ENCODE data around the gene FBRSL1.
A peak's percentile ranks its signal among the peaks of the same experiment; 100 is the strongest.

Gene FBRSL1

DNA sequence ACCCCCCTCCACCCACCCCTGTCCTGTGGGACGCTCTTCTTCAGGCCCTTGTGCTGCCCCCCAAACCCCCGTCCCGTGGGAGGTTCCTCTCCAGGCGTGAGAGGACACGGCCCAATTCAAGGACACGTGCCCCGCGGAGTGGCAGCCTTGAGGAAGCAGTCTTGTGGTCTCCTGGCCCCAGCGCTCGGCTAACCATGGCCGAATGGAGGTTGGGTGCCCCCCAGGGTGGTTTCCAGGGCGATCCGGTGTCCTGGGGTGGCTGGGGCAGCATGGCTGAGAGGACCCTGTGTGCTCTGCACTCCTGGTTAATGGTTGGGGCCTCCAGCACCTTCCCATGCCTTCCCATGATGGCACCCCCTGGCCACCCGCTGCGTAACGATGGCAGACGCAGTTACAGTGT lies 66.8 kb downstream of the FBRSL1 start:
- H3K27ac ChIP-seq (ENCODE audit: insufficient read depth, low read depth, low read length, poor library complexity, severe bottlenecking): no peak overlapping the region
- no peaks in the 10 kb centered on the region for H3K36me3 ChIP-seq (ENCODE audit: control insufficient read depth, insufficient read depth, low read length)
- no peaks in the 10 kb centered on the region for H3K4me1 ChIP-seq (ENCODE audit: control insufficient read depth, insufficient read depth, low read length)
- 93% methylated on average over 17 of the region's 17 CpGs for WGBS, 2 experiments
- H3K4me3 ChIP-seq (ENCODE audit: insufficient read depth, low read depth, low read length): no peak overlapping the region
- H3K9me3 ChIP-seq (ENCODE audit: control insufficient read depth, low read length): no peaks in the 10 kb centered on the region
- peaks cover 62% of the 10 kb centered on the region for H3K27me3 ChIP-seq (ENCODE audit: control insufficient read depth, insufficient read depth, low read length, poor library complexity, severe bottlenecking)

- Histone ChIP-seq H3K4me3 (ENCODE audit: insufficient read depth, low read depth, low read length) (no peak overlapping the region), H3K9me3 (ENCODE audit: control insufficient read depth, low read length) (no peaks in the 10 kb centered on the region), H3K36me3 (ENCODE audit: control insufficient read depth, insufficient read depth, low read length) (no peaks in the 10 kb centered on the region), H3K27ac (ENCODE audit: insufficient read depth, low read depth, low read length, poor library complexity, severe bottlenecking) (no peak overlapping the region), H3K27me3 (ENCODE audit: control insufficient read depth, insufficient read depth, low read length, poor library complexity, severe bottlenecking) (peaks cover 55% of the 10 kb centered on the region), H3K4me1 (ENCODE audit: control insufficient read depth, insufficient read depth, low read length) (no peaks in the 10 kb centered on the region)
- 91% methylated on average over 19 of the region's 19 CpGs for WGBS, 2 experiments
Observed at GRCh38 chr12:132557291-132558015, 67.5 kb downstream of the FBRSL1 start.

DNA sequence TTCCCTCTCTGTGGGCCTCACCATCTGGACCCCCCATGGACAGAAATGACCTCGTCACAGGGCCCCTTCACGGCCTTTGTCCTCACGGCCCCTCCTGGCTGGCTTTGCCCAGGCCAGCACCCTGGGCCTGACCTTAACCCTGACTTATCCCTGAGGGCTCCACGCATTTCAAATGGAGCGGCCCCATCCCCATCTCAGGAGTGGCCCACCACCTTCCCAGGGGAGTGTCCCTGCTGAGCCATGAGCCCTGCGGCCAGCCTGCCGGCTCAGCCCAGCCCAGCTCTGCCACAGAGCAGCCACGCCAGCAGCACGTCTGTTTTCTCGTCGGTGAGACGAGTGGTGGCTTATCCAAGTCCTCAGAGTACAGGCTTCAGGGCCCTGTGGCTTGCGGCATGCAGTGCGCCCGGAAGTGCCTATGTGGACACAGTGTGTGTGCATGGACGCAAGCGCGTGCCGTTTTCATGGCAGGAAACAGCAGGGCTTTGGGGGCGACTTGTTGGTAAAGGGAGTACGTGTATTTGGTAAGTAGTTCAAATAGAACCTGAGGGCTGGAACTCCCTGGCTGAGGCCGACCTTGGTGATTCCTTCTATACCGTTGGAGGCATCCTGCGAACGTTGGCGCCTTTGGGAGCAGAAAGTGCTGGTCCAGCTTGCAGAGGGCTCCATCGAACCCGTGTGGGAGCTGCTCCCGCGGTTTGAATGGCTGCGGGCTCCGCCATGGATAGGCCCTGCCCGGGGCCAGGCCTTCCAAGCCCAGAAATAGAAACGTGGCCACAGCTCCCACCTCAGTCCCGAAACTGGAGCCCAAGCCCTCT lies 68.3 kb downstream of the FBRSL1 start:
- H3K27me3 ChIP-seq (ENCODE audit: control insufficient read depth, insufficient read depth, low read length, poor library complexity, severe bottlenecking): peaks cover 53% of the 10 kb centered on the region
- no peaks in the 10 kb centered on the region for H3K4me1 ChIP-seq (ENCODE audit: control insufficient read depth, insufficient read depth, low read length)
- 82 to 84% methylated on average over 35 of the region's 35 CpGs for WGBS, 2 experiments
- no peak overlapping the region for H3K27ac ChIP-seq (ENCODE audit: insufficient read depth, low read depth, low read length, poor library complexity, severe bottlenecking)
- no peaks in the 10 kb centered on the region for H3K36me3 ChIP-seq (ENCODE audit: control insufficient read depth, insufficient read depth, low read length)
- no peak overlapping the region for H3K4me3 ChIP-seq (ENCODE audit: insufficient read depth, low read depth, low read length)
- no peaks in the 10 kb centered on the region for H3K9me3 ChIP-seq (ENCODE audit: control insufficient read depth, low read length)

DNA sequence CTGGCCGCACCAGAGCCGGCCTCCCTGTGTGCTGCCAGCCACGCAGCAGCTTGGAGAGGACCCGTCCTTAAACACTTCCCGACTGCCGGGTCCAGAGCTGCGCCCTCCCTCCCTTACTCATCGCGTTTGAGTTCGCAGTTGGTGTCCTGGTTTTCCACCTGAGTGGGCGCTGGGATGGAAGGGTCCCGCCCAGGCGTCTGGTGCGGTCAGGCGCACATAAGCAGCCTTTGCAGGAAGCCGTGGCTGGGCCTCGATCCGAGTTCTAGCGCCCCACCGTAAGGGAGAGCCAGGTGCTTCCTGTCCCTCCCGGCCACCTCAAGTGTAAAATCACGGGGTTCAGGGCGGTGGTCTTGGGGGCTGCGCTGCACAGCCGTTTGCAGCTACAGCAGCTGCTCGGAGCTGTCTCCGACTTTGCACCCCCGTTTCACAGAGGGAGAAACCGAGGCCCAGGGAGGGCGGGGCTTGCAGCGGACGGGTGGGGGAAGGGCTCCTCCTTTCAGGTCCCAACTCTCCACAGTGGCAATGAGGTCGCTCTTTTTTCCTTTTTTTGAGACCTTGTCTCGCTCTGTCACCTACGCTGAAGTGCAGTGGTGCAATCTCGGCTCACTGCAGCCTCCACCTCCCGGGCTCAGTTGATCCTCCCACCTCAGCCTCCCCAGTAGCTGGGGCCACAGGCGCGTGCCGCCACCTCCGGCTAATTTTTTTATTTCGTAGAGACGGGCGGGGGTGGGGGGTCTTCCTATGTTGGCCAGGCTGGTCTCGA lies 69.1 kb downstream of the FBRSL1 start:
- Histone ChIP-seq H3K27me3 (ENCODE audit: control insufficient read depth, insufficient read depth, low read length, poor library complexity, severe bottlenecking) (peaks cover 46% of the 10 kb centered on the region), H3K4me3 (ENCODE audit: insufficient read depth, low read depth, low read length) (peak overlapping the region; percentile 74)

DNA sequence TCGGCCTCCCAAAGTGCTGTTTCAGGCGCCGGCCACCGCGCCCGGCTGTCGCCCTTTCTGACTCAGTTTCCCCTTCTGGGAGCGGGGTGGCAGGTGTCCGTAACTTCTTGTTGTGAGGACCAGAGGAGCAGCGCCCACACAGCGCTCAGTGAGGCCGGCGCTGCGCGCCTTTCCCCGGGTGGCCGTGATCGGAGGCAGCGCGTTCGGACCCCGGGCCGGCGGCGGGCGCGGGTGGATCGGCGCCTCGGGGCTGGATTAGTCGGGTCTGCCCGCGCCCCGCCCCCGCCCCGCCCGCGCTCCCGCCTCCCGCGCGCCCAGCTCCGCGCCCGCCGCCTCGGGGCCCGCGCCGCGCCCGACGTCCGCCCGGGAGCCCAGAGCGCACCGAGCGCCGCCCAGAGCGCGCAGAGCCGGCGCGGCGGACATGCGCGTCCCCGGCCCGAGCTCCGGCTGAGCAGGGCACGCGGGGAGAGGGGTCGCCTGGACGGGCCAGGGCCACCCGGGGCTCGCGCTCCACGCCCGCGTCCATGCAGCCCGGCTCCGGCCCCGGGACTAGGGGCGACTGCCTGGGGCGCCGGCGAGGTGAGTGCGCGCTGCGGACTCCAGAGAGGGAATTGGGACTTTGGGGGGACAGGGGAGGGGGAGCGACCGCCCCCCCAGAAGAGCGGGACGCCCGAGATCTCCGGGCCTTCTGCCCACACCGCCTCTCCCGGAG lies 69.9 kb downstream of the FBRSL1 start:
- WGBS, 2 experiments: 2% methylated on average over 98 of the region's 98 CpGs
- no peak overlapping the region for H3K27ac ChIP-seq (ENCODE audit: insufficient read depth, low read depth, low read length, poor library complexity, severe bottlenecking)
- H3K4me3 ChIP-seq (ENCODE audit: insufficient read depth, low read depth, low read length): peak overlapping the region; percentile 74
- no peaks in the 10 kb centered on the region for H3K36me3 ChIP-seq (ENCODE audit: control insufficient read depth, insufficient read depth, low read length)
- H3K9me3 ChIP-seq (ENCODE audit: control insufficient read depth, low read length): no peaks in the 10 kb centered on the region
- no peaks in the 10 kb centered on the region for H3K4me1 ChIP-seq (ENCODE audit: control insufficient read depth, insufficient read depth, low read length)
- peaks cover 46% of the 10 kb centered on the region for H3K27me3 ChIP-seq (ENCODE audit: control insufficient read depth, insufficient read depth, low read length, poor library complexity, severe bottlenecking)

More for the DNA sequence above, 69.1 kb downstream of the FBRSL1 start:
- H3K27ac ChIP-seq (ENCODE audit: insufficient read depth, low read depth, low read length, poor library complexity, severe bottlenecking): no peak overlapping the region
- no peaks in the 10 kb centered on the region for H3K4me1 ChIP-seq (ENCODE audit: control insufficient read depth, insufficient read depth, low read length)
- whole genome bisulfite sequencing, 2 experiments: 82% methylated on average over 45 of the region's 45 CpGs
- H3K36me3 ChIP-seq (ENCODE audit: control insufficient read depth, insufficient read depth, low read length): no peaks in the 10 kb centered on the region
- H3K9me3 ChIP-seq (ENCODE audit: control insufficient read depth, low read length): no peaks in the 10 kb centered on the region

DNA sequence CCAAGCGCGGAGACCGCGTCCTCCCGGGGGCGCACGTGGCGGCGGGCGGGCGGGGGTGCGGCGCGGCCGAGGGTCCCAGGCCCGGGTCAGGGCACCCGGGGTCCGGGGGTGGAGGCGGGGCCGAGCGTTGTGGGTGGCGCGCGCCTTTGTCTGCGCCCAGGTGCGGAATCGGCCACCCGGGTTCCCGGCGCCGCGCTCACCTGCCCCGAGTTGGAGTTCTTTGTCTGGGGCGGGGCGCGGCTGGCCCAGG lies 70.3 kb downstream of the FBRSL1 start:
- WGBS, 2 experiments: 0% methylated on average over 36 of the region's 36 CpGs
- Histone ChIP-seq H3K9me3 (ENCODE audit: control insufficient read depth, low read length) (no peaks in the 10 kb centered on the region), H3K4me1 (ENCODE audit: control insufficient read depth, insufficient read depth, low read length) (no peaks in the 10 kb centered on the region), H3K27me3 (ENCODE audit: control insufficient read depth, insufficient read depth, low read length, poor library complexity, severe bottlenecking) (peaks cover 46% of the 10 kb centered on the region), H3K4me3 (ENCODE audit: insufficient read depth, low read depth, low read length) (peak overlapping the region; percentile 74), H3K36me3 (ENCODE audit: control insufficient read depth, insufficient read depth, low read length) (no peaks in the 10 kb centered on the region), H3K27ac (ENCODE audit: insufficient read depth, low read depth, low read length, poor library complexity, severe bottlenecking) (no peak overlapping the region)

- Histone ChIP-seq H3K27ac (ENCODE audit: insufficient read depth, low read depth, low read length, poor library complexity, severe bottlenecking) (no peak overlapping the region), H3K4me3 (ENCODE audit: insufficient read depth, low read depth, low read length) (peak overlapping the region; percentile 74), H3K36me3 (ENCODE audit: control insufficient read depth, insufficient read depth, low read length) (no peaks in the 10 kb centered on the region), H3K4me1 (ENCODE audit: control insufficient read depth, insufficient read depth, low read length) (no peaks in the 10 kb centered on the region), H3K9me3 (ENCODE audit: control insufficient read depth, low read length) (no peaks in the 10 kb centered on the region), H3K27me3 (ENCODE audit: control insufficient read depth, insufficient read depth, low read length, poor library complexity, severe bottlenecking) (peaks cover 42% of the 10 kb centered on the region)
- WGBS, 2 experiments: 1 to 2% methylated on average over 49 of the region's 49 CpGs
Observed at GRCh38 chr12:132560614-132561426, 70.9 kb downstream of the FBRSL1 start.
